Measurements from ENCODE around the gene ALDH1A2.

GRCh38 chr15:57947781-57948180 is 117.7 kb downstream of the ALDH1A2 start:
- TF ChIP-seq EZH2 (IDR thresholded peaks at IDR 0.05; ENCODE audit: borderline replicate concordance, insufficient read depth, low read length, poor library complexity, severe bottlenecking) = no peak
- TF ChIP-seq CTCF (IDR thresholded peaks at IDR 0.05; ENCODE audit: poor library complexity, severe bottlenecking) = no peak
- no peak for TF ChIP-seq REST (IDR thresholded peaks at IDR 0.05; ENCODE audit: borderline replicate concordance)
- TF ChIP-seq POLR2AphosphoS5 (IDR thresholded peaks at IDR 0.05) = no peak

Measured in neural cell (in vitro differentiated cells).